Activated T-cell treated with anti-CD3 and anti-CD28 coated beads, Interleukin-2, amount 50 U/mL, for 72 hours (primary cell): ENCODE data around the gene ACD. TPM values are rescaled to one million over a fixed set of nuclear protein-coding genes. Genes with fewer than 3 reads are reported as not detected.

Experiments
- total RNA-seq, 2 donors: library from RNA; stranded (reverse); gene quantifications; one replicate each; pipeline ENCODE4 v1.2.3, GENCODE V29; 2022

The ACD gene
- total RNA-seq, 2 donors from 2014 or later: 53.6 to 73.0 TPM

Other genes with a start within 250 kb of the ACD start
- gene ZDHHC1, start 243.8 kb downstream of the ACD start, total RNA-seq: 1 to 10 TPM; 1.9 to 2.1 TPM
- 1 to 10 TPM in 1 of 2 donors, under 1 TPM in 1; 0.53 to 1.1 TPM for gene HSD11B2, start 229.1 kb downstream of the ACD start, total RNA-seq
- gene ATP6V0D1, start 179.1 kb downstream of the ACD start, total RNA-seq: 10 to 100 TPM; 27.9 to 28.1 TPM
- gene AGRP, start 176.7 kb downstream of the ACD start, total RNA-seq: not detected
- gene RIPOR1, start 131.4 kb downstream of the ACD start, total RNA-seq: 10 to 100 TPM; 34.2 to 54.6 TPM
- gene CTCF, start 97.7 kb downstream of the ACD start, total RNA-seq: 10 to 100 TPM; 55.5 to 71.1 TPM
- 100 to 1,000 TPM; 182 to 196 TPM for gene CARMIL2, start 15.1 kb downstream of the ACD start, total RNA-seq
- 1 to 10 TPM; 7.2 to 9.2 TPM for gene PARD6A, start 700 bp upstream of the ACD start, total RNA-seq
- 10 to 100 TPM; 12.0 to 18.3 TPM for gene ENKD1, start 6.5 kb upstream of the ACD start, total RNA-seq
- gene C16orf86, start 6.6 kb upstream of the ACD start, total RNA-seq: 1 to 10 TPM; 4.9 to 5.9 TPM
- 10 to 100 TPM; 11.3 to 11.6 TPM for gene GFOD2, start 59.1 kb upstream of the ACD start, total RNA-seq
- gene RANBP10, start 146.3 kb upstream of the ACD start, total RNA-seq: 10 to 100 TPM; 17.1 to 24.8 TPM
- gene TSNAXIP1, start 146.6 kb upstream of the ACD start, total RNA-seq: under 1 TPM; 0.39 to 0.86 TPM
- gene THAP11, start 182.1 kb upstream of the ACD start, total RNA-seq: 10 to 100 TPM; 31.7 to 39.2 TPM
- gene NUTF2, start 186.7 kb upstream of the ACD start, total RNA-seq: 10 to 100 TPM; 80.8 to 90.1 TPM
- 10 to 100 TPM; 43.6 to 59.4 TPM for gene CENPT, start 187.4 kb upstream of the ACD start, total RNA-seq
- 10 to 100 TPM; 82.9 to 86.4 TPM for gene EDC4, start 212.8 kb upstream of the ACD start, total RNA-seq
- gene NRN1L, start 224.6 kb upstream of the ACD start, total RNA-seq: 1 to 10 TPM in 1 of 2 donors, under 1 TPM in 1; 0.60 to 1.9 TPM
- 10 to 100 TPM; 16.1 to 16.2 TPM for gene PSKH1, start 233.0 kb upstream of the ACD start, total RNA-seq